Germinal center (tissue), 1 donor: ENCODE results near the gene KLK5.

Experiments used
- DNase-seq: peaks from one replicate; pipeline ENCODE4 v3.0.0; 2012; ENCODE audit warnings: mixed read lengths, low spot score

Gene KLK5

GRCh38 chr19:50968716-50969412, 16.0 kb upstream of the KLK5 start:
- no peak for DNase-seq

GRCh38 chr19:50967929-50968715, 15.3 kb upstream of the KLK5 start:
- DNase-seq: no peak

- DNase-seq: no peak
These were observed 11.4 kb upstream of the KLK5 start for GRCh38 chr19:50964266-50964665.

- no peak for DNase-seq
These were observed 10.5 kb upstream of the KLK5 start for GRCh38 chr19:50963381-50963780.

GRCh38 chr19:50962245-50962644, 9.4 kb upstream of the KLK5 start:
- DNase-seq: no peak

GRCh38 chr19:50959731-50960500, 7.1 kb upstream of the KLK5 start:
- no peak for DNase-seq

GRCh38 chr19:50957587-50957986, 4.7 kb upstream of the KLK5 start:
- no peak for DNase-seq

GRCh38 chr19:50949861-50950260, 3.0 kb downstream of the KLK5 start:
- DNase-seq: no peak

- no peak for DNase-seq
These were observed 5.7 kb downstream of the KLK5 start for GRCh38 chr19:50947123-50947522.

GRCh38 chr19:50944795-50945194, 8.0 kb downstream of the KLK5 start:
- DNase-seq: no peak

- DNase-seq: no peak
These were observed 9.6 kb downstream of the KLK5 start for GRCh38 chr19:50943074-50943828.

GRCh38 chr19:50939596-50939995, 13.2 kb downstream of the KLK5 start:
- DNase-seq: no peak

GRCh38 chr19:50933640-50934039, 19.2 kb downstream of the KLK5 start:
- no peak for DNase-seq

- no peak for DNase-seq
These were observed 20.2 kb downstream of the KLK5 start for GRCh38 chr19:50932690-50933083.

- no peak for DNase-seq
These were observed 20.7 kb downstream of the KLK5 start for GRCh38 chr19:50932018-50932689.

GRCh38 chr19:50931023-50931422, 21.8 kb downstream of the KLK5 start:
- no peak for DNase-seq

- DNase-seq: no peak
These were observed 24.0 kb downstream of the KLK5 start for GRCh38 chr19:50928831-50929230.

GRCh38 chr19:50926144-50926543, 26.7 kb downstream of the KLK5 start:
- no peak for DNase-seq

GRCh38 chr19:50925734-50926133, 27.1 kb downstream of the KLK5 start:
- DNase-seq: no peak

- DNase-seq: no peak
These were observed 28.3 kb downstream of the KLK5 start for GRCh38 chr19:50924586-50924985.

- DNase-seq: peak; percentile 84
These were observed 30.5 kb downstream of the KLK5 start for GRCh38 chr19:50922317-50922853.
